Loucy (cell line): Measurements from ENCODE around the gene KCNH8.

Source experiments
- H2AFZ ChIP-seq: fragments of 200-600 bp; sonication (generic); 2 replicates; pipeline ENCODE4 v1.6.0; 2016; ENCODE audit warnings: antibody characterized with exemption, mild to moderate bottlenecking, low read length, moderate library complexity
- H3F3A ChIP-seq: fragments of 200-600 bp; 2 replicates; pipeline ENCODE4 v1.6.0; 2016; ENCODE audit warnings: antibody characterized with exemption, low read depth, mild to moderate bottlenecking
- H3K27me3 ChIP-seq: fragments of 200-600 bp; sonication (generic); 2 replicates; pipeline ENCODE4 v1.6.1; 2014; ENCODE audit warnings: low read length, mild to moderate bottlenecking; ENCODE audit not compliant: insufficient read depth, poor library complexity, severe bottlenecking
- H3K36me3 ChIP-seq: fragments of 200-600 bp; sonication (generic); 2 replicates; pipeline ENCODE4 v1.6.1; 2016; ENCODE audit warnings: low read length; ENCODE audit not compliant: insufficient read depth
- H3K4me1 ChIP-seq: fragments of 200-600 bp; sonication (generic); 2 replicates; pipeline ENCODE4 v1.5.1; 2014; ENCODE audit warnings: low read length, mild to moderate bottlenecking; ENCODE audit not compliant: insufficient read depth, poor library complexity, severe bottlenecking
- H3K4me2 ChIP-seq: fragments of 200-600 bp; sonication (generic); 2 replicates; pipeline ENCODE4 v1.6.0; 2014; ENCODE audit warnings: antibody characterized with exemption, low read length, low read depth, mild to moderate bottlenecking; ENCODE audit not compliant: poor library complexity, severe bottlenecking
- H3K4me3 ChIP-seq: fragments of 200-600 bp; sonication (generic); 2 replicates; pipeline ENCODE4 v1.5.1; 2014; ENCODE audit warnings: low read length, mild to moderate bottlenecking, mixed read lengths; ENCODE audit not compliant: poor library complexity, severe bottlenecking
- H3K79me2 ChIP-seq: fragments of 200-600 bp; sonication (generic); 2 replicates; pipeline ENCODE4 v1.6.1; 2014; ENCODE audit warnings: low read length; ENCODE audit not compliant: insufficient read depth
- H3K9ac ChIP-seq: fragments of 200-600 bp; sonication (generic); 2 replicates; pipeline ENCODE4 v1.6.0; 2014; ENCODE audit warnings: mild to moderate bottlenecking, low read depth, low read length, moderate library complexity; ENCODE audit not compliant: poor library complexity, severe bottlenecking
- H3K9me2 ChIP-seq: fragments of 200-600 bp; sonication (generic); replicated peaks from 2 replicates; pipeline ENCODE4 v1.6.1; 2016; ENCODE audit warnings: low read depth, low read length, mixed read lengths
- H3K9me3 ChIP-seq: fragments of 200-600 bp; sonication (generic); 2 replicates; pipeline ENCODE4 v1.6.1; 2014; ENCODE audit warnings: mild to moderate bottlenecking, antibody characterized with exemption, low read length, low read depth; ENCODE audit not compliant: insufficient read depth
- H4K20me1 ChIP-seq: fragments of 200-600 bp; sonication (generic); 2 replicates; pipeline ENCODE4 v1.6.0; 2014; ENCODE audit warnings: antibody characterized with exemption, low read length, mild to moderate bottlenecking; ENCODE audit not compliant: insufficient read depth, poor library complexity, severe bottlenecking
- CTCF ChIP-seq: fragments of 200-600 bp; sonication (generic); conservative IDR thresholded peaks from 2 replicates; pipeline ENCODE4 v1.5.1; 2014; ENCODE audit warnings: mild to moderate bottlenecking, antibody characterized with exemption, low read length
- EZH2phosphoT487 ChIP-seq: fragments of 200-600 bp; IDR thresholded peaks from 2 replicates; pipeline ENCODE4 v1.6.1; 2018; ENCODE audit warnings: antibody characterized with exemption, mild to moderate bottlenecking, moderate library complexity, borderline replicate concordance

Gene KCNH8

GRCh38 chr3:19216669-19217337 lies 68.5 kb downstream of the KCNH8 start:
- Histone ChIP-seq H3K4me1 (no peaks in the 10 kb centered on the region), H3K27me3 (no peaks in the 10 kb centered on the region), H4K20me1 (no peaks in the 10 kb centered on the region), H3K79me2 (no peaks in the 10 kb centered on the region), H3K36me3 (no peaks in the 10 kb centered on the region), H3K9ac (no peak overlapping the region), H3K9me3 (no peaks in the 10 kb centered on the region), H3K4me2 (no peak overlapping the region), H3K4me3 (no peak overlapping the region), H3F3A (no peaks in the 10 kb centered on the region), H2AFZ (no peak overlapping the region), H3K9me2 (no peaks in the 10 kb centered on the region)
- TF ChIP-seq CTCF (no peak), EZH2phosphoT487 (no peak)

GRCh38 chr3:19220311-19220710 lies 72.0 kb downstream of the KCNH8 start:
- Histone ChIP-seq H3K9me2 (no peaks in the 10 kb centered on the region), H3F3A (no peaks in the 10 kb centered on the region), H3K36me3 (no peaks in the 10 kb centered on the region), H4K20me1 (no peaks in the 10 kb centered on the region), H3K27me3 (no peaks in the 10 kb centered on the region), H3K9ac (no peak overlapping the region), H3K4me1 (peaks cover 20% of the 10 kb centered on the region), H3K4me3 (no peak overlapping the region), H3K4me2 (no peak overlapping the region), H3K9me3 (no peaks in the 10 kb centered on the region), H2AFZ (no peak overlapping the region), H3K79me2 (no peaks in the 10 kb centered on the region)
- no peak for TF ChIP-seq EZH2phosphoT487
- no peak for TF ChIP-seq CTCF

- Histone ChIP-seq H3K4me1 (peaks cover 21% of the 10 kb centered on the region), H4K20me1 (no peaks in the 10 kb centered on the region), H3K4me3 (no peak overlapping the region), H3K9ac (no peak overlapping the region), H3K9me2 (no peaks in the 10 kb centered on the region), H2AFZ (no peak overlapping the region), H3K9me3 (no peaks in the 10 kb centered on the region), H3K36me3 (no peaks in the 10 kb centered on the region), H3F3A (no peaks in the 10 kb centered on the region), H3K79me2 (no peaks in the 10 kb centered on the region), H3K4me2 (no peak overlapping the region), H3K27me3 (no peaks in the 10 kb centered on the region)
- TF ChIP-seq CTCF (no peak), EZH2phosphoT487 (no peak)
These were observed 72.8 kb downstream of the KCNH8 start for GRCh38 chr3:19221081-19221480.
